Amygdala (tissue), 56 donors: ENCODE results near the gene PCCB.
A peak's percentile ranks its signal among the peaks of the same experiment; 100 is the strongest.
"Not testable (repeated sequence)": the region's sequence is repeated elsewhere in the genome, so short reads cannot be mapped to it uniquely, and the experiment has no call there.

Experiments
- DNase-seq, 56 donors: peaks; one replicate each; lab custom pipeline; 2025; lab: John Stamatoyannopoulos, UW

PCCB gene

DNA sequence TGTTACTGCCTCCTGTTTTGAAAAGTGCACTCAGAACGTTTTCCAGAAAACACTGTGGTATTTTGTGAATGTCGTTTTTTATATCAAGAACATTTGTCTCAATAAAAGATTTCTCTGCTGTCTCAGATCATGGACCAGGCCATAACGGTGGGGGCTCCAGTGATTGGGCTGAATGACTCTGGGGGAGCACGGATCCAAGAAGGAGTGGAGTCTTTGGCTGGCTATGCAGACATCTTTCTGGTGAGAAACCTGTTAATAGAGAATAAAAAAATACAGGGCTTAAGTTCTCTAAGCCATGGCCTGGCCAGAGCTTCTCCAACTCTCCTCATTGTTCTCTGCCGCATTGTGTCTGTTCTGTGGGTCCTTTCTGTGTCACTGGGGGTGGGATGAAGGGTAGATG is 11.7 kb downstream of the PCCB start:
- DNase-seq = no peak

DNA sequence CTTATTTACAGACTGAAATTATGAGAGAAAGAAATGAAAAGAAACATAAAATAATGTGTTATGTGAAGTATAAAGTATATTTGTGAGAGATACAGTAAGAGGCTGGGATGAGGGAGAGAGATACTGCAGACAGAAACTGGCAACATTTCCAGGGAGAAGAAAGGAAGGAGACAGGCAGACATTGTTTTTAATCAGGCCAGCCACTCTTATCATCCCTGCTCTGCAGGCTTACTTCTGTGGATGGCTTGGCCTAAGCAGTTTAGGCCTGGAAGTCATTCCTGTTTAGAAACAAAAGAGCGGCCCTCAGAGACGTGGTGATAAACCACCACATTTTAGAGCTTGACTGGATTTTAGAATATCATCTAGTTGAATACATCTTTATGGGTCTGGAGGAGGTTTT is 12.4 kb downstream of the PCCB start:
- peak in 1 of 56 donors; percentile 5 for DNase-seq

DNA sequence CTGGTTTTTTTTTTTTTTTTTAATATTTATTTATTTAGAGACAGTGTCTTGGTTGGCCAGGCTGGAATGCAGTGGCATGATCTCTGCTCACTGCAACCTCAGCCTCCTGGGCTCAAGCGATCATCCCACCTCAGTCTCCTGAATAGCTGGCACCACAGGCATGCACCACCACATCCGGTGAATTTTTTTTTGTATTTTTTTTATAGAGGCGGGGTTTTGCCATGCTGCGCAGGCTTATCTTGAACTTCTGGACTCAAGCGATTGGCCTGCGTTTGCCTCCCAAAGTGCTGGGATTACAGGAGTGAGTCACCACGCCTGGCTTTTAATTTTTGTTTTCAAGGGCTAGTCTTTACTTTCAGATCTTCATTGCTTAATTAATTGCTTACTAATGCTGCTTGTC is 13.1 kb downstream of the PCCB start:
- no peak for DNase-seq

DNA sequence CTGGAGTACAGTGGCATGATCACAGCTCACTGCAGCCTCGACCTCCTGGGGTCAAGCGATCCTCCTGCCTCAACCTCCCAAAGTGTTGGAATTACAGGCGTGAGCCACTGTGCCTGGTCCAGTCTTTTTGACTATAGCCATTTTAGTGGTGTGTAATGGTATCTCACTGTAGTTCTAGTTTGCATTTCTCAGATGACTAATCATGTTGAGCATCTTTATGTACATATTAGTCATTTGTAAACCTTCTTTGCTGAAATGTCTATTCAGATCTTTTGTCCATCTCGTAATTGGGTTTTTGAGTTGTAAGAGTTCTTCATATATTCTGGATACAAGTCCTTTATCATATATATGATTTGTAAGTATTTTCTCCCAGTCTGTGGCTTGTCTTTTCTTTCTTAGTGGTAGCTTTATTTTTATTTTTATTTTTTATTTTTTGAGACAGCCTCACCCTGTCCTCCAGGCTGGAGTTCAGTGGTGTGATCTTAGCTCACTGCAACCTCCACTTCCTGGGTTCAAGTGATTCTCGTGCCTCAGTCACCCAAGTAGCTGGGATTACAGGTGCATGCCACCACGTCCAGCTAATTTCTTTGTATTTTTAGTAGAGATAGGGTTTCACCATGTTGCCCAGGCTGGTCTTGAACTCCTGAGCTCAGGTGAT is 16.5 kb downstream of the PCCB start:
- DNase-seq = not testable (repeated sequence)

DNA sequence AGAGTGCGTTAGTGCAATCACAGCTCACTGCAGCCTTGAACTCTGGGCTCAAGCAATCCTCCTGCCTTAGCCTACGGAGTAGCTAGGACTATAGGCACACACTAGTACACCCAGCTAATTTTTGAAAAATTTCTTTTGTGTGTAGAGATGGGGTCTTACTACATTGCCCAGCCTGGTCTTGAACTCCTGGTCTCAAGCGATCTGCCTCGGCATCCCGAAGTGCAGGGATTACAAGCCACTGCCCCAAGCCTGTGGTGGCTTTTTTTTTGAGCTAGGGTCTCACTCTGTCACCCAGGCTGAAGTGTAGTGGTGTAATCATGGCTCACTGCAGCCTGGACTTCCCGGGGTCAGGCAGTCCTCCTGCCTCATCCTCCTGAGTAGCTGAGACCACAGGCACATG is 17.1 kb downstream of the PCCB start:
- DNase-seq = no peak

DNA sequence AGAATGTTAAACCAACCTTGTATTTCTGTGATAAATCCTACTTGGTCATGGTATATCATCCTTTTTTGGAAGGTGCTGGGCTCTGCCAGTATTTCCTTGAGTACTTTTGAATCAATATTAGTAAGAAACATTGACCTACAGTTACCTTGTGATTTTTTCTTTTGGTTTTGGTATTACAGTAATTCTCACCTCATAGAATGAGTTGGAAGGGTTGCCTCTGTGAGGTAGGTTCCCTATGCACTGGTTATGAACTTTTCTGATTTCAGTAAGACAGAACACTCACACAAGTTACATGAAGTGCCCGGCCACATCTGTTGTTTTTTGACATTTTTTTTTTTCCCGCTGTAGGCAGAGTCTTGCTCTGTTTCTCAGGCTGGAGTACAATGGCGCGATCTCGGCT is 20.0 kb downstream of the PCCB start:
- no peak for DNase-seq

DNA sequence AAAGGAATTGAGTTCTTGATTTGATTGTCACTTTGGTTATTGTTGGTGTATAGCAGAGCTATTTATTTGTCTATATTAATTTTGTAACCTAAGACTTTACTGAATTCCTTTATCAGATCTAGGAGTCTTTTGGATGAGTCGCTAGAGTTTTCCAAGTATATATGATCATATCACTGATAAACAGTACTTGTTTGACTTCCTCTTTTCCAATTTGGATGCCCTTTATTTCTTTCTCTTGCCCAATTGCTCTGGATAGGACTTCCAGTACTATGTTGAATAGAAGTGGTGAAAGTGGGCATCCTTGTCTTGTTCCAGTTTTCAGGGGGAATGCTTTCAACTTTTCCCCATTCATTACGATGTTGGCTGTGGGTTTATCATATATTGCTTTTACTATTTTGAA is 21.5 kb downstream of the PCCB start:
- DNase-seq = not testable (repeated sequence)

DNA sequence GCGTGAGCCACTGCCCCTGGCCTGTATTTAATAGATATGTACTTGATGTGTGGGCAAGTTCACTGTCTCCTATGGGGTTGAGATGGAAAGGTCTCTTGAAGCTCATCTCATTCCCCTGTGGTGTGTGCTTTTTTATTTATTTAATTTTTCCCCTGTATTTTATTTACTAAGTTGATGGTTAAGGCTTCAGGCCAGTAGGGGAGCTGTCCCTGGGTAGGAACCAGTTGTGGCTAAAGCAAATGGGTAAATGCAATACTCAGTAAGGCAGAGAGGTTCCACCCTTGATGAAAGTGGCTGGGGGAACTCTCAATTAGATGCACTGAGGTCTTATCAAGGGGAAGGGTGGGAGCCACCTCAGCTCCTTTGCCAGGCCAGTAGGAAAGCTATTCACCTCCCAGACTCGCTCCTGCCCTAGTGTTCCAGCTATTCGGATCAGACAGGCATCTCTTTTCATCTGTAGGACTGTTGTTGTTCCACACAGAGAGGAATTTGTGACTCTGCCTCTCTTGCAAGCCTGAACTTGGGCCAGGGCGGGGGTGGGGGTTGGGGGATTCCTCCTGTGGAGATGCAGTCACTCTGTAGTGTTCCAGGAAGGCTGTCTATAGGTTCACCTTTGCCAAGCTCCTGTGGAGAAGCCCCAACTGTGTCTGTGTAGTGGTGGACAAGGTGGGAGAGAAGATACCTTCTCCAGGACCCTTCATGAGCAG is 26.1 kb downstream of the PCCB start:
- no peak for DNase-seq

DNA sequence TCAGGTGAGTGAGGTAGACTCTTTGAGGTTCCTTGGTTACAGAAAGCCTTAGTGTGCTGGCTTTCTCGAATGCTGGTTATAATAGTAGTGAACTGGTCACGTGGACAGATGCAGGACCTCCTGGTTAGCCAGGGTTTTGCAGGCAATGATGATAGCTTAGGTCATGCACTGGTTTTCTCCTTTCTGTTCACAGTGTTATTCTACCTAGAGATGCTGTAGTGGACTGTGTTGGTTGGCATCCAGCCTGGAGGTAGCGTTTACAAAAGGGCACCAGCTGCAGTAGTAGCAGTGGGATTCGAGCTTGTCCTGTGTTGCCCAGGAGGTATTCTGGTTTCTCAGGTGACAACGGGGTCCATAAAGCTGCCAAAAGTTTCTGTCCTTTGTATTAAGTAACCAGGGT is 27.0 kb downstream of the PCCB start:
- DNase-seq = no peak

DNA sequence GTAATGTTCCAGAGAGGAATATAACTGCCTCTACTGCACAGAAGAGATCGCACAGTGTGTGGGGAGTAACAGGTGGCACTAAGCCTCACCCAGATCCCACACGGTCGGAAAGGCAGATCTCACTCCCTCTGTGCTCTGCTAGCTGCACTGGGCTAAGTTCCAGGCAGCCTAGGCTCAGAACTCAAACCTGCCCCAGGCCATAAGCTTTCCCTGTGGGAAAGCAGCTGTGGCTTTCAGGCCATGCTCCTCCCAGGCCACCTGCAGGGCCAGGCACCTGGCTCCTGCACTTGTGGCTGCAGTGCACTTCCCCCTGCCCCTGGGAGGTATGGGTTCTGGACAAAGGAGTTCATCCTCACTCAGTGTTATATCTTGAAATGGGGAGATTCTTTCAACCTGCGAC is 27.5 kb downstream of the PCCB start:
- no peak for DNase-seq

DNA sequence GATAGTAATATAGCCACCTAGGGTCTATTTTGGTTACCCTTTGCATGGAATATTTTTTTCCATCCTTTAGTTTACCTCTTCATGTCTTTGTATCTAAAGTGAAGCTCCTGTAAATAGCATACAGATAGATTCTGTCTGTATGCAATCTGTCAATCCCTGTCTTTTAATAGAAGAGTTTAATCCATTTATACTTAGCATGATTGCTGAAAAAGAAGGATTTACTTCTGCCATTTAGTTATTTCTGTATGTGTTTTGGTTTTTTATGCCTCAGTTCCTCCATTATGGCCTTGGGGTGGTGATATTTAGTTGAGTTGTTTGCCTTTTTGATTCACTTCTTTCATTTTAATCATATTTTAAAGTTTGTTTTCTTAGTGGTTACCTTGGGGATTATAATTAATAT is 29.0 kb downstream of the PCCB start:
- no peak for DNase-seq

DNA sequence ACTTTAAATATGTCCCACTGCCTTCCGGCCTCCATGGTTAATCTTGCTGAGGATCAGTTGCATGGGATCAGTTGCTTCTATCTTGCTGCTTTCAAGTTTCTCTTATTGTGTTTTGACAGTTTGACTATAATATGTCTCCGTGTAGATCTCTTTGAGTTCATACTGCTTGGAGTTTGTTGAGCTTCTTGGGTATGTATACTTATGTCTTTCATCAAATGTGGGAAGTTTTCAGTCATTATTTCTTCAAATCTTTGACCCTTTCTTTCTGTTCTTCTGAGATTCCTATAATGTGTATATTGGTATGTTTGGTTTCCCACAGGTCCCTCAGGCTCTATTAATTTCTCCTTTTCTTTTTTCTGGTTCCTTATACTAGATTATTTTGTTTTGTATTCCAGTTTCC is 30.8 kb downstream of the PCCB start:
- DNase-seq = no peak

DNA sequence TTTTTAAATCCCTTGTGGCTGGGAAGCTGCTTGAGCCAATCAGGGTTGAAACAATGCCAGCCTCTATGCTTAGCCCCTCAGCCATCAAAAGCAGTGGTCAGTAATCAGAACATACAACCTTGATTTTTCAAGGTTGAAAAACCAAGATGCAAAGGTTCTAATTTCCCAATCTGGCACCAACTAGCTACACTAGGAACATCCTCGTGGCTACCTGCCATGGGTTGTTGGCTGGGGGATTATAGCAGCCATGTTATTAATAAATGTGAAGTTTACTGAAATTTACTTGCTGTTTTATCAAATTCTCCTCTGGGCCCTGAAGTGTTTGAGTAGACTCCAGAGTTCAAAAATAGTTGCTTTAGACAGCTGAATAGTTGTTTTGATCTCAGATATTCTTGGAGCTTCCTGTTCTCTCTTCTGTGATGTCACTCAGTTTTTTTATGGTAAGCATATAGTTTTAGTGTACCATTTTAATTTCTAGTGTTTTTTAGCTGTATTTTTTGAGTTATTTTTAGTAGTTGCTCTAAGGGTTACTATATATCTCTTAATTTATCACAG is 31.9 kb downstream of the PCCB start:
- no peak for DNase-seq

DNA sequence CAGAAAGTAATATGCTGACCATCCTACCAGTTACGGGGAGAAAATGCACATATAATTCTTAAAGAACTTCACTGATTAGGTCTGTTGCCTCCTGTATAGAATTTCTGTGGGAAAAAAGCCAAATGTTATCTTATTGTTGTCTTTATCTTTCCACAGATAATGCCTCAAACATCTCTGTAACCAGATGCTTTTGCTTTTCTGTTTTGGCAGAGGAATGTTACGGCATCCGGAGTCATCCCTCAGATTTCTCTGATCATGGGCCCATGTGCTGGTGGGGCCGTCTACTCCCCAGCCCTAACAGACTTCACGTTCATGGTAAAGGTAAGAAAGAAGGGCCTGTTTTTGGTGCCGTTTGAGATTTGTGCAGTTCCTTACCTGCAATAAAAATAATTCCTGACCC is 33.5 kb downstream of the PCCB start:
- no peak for DNase-seq

DNA sequence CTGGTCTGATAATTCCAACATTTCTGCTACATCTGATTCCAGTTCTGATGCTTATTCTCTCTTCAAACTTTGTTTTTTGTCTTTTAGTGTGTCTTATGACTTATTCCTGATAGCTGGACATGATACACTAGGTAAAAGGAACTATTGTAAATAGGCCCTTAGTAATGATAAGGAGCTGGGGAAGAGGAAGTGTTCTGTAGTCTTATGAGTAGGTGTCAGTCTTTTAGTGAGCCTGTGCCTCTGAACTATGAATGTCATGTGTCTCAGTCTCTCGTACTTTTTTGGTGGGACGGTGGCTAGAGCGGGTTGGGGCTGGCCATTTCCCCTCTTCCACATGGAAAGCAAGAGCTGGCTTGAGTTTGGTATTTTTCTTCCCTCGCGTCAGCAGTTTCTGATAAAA is 41.2 kb downstream of the PCCB start:
- DNase-seq = no peak

DNA sequence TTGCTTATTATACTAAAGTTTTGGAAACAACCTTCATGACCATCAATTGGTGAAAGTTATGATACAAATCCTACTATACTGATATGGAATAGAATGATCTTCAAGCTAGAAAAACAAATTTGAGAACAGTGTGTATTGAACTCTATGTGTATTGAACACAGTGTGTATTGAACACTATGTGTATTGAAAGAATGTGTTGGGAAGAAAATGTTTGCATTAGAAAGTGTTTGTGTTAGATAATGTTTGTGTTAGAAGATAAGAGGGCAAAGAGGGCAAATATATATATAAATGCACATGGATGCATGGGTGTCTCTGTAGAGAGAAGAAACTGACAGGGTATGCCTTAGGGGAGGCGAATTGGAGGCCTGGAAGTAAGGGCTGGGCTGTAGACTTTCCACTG is 42.4 kb downstream of the PCCB start:
- DNase-seq = no peak

DNA sequence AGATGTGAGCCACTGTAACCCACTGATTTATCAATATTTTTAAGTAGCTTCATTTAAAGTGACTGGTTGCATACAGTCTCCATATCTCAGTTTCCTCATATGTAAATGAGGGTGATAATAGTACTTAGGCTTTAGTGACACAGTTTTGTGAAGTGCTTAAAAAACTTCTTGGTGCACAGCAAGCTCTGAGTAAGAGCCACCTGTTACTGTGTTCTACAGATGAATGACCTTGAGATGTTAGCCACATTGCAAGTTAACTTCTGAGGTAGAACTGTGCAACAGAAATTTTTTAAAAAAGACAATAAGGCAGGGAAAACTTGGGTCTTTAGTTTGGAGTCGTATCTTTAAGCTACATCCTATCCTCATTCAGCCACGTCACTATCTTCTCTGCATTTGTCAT is 43.1 kb downstream of the PCCB start:
- DNase-seq = no peak

DNA sequence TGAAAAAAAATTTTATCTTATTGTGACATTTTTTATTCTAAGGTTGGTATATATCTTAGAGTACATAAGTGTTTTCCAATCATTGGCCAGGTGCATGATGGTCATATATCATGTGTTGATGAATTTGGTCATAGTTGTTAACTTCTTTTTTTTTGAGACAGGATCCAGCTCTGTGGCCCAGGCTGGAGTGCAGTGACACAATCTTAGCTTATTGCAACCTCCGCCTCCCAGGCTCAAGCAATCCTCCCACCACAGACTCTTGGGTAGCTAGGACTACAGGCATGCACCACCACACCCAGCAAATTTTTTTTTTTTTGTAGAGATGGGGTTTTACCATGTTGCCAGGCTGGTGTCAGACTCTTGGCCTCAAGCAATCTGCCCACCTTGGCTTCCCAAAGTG is 44.0 kb downstream of the PCCB start:
- DNase-seq = no peak

DNA sequence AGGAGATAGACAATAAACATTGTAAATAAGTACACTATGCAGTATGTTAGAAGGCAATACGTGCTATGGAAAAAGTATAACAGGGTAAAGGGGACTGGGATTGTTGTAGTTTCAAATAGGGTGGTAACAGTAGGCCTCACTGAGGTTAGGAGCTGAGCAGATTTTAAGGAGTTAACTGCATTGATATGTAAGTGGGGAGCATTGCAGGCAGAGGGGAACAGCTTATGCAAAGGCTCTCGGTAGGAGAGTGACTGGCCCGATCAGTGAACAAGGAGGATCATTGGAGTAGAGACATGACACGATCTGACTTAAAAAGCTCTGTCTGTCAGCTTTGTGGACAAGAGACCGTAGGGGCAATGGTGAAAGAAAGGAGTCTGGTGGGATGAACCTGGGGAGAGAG is 46.8 kb downstream of the PCCB start:
- DNase-seq = no peak

DNA sequence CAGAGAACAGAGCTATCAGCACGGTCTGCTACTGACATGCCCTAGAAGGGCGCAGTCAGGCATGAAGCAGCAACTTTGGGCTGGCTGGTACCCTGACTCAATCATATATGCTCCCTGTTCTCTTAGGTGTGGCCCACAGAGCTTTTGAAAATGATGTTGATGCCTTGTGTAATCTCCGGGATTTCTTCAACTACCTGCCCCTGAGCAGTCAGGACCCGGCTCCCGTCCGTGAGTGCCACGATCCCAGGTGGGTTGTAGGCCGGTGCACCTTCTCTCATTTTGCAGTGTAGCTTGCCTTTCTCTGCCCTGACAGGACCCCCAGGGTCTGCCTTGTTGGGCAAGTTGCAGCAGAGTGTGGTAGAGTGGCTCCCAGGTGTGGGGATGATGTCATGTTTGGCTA is 47.7 kb downstream of the PCCB start:
- no peak for DNase-seq

DNA sequence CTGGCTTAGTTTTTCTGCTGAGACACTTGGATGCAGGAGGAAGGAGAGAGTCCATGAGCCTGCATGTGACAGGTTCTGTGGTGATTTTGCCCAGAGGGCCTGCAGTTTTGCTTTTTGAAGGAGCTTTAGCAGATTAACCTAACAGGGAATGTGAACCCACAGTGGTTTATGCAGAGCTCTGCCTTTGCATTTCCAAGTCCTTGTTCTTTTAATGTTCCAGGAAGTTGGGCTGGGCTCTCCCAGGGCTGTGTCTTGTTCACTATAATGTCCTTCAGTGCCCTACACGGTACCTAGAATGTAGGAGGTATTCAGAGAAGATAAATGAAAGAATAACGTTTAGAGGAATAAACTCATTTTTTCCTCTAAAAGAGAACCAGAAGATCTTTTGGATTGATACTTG is 50.3 kb downstream of the PCCB start:
- no peak for DNase-seq

DNA sequence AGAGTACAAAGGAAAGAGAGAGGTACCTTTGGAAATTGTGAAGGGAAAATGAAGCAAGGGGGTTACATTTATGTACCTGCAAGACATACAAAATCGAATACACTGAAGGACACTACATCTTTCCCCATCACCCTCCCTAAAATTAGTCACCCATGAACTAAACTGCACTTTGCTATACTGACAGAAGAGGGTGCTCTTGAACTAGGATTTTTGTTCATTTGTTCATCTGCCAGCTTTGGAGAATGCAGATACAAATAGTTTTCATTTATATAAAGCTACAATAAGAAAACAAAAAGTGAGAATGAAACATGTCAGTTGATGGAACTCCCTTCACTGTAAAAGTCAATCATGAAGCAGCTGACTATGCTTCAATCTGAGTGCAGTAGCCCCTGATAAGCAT is 55.7 kb downstream of the PCCB start:
- no peak for DNase-seq
